SK-N-SH (cell line): ENCODE measurements around the gene ANKH. TPM values are rescaled to one million over a fixed set of nuclear protein-coding genes. Genes with fewer than 3 reads are reported as not detected.

Source experiments
- CTCF ChIA-PET: fragments of 300-600, 350-600 bp; formaldehyde crosslinking; extraction: SDS; loops from one replicate; lab custom pipeline; 2021; lab: Yijun Ruan, JAX
- POLR2A ChIA-PET: fragments of 350-600 bp; sonication (Branson Sonifier 250); formaldehyde crosslinking; extraction: SDS; loops from one replicate; lab custom pipeline; 2020; ENCODE audit warnings: antibody characterized with exemption, inconsistent platforms; lab: Yijun Ruan, JAX
- DNase-seq: peaks from one replicate; pipeline ENCODE4 v3.0.0; 2012
- H2AFZ ChIP-seq: fragments of 200-600 bp; sonication (generic); 2 replicates; pipeline ENCODE4 v1.8.1; 2016; ENCODE audit warnings: antibody characterized with exemption, mild to moderate bottlenecking, low read depth
- H3F3A ChIP-seq: fragments of 200-600 bp; sonication (generic); replicated peaks from 2 replicates; pipeline ENCODE3; 2016; ENCODE audit warnings: antibody characterized with exemption, mild to moderate bottlenecking; ENCODE audit not compliant: insufficient read depth
- H3K27ac ChIP-seq, 2 experiments: fragments of 200-500 bp in 1 of 2; fragments of 200-600 bp in 1 of 2; sonication (Bioruptor generic) in 1 of 2; sonication (generic), shearing (Covaris generic) in 1 of 2; 2 replicates each; pipeline versions ENCODE4 v1.5.1 to v1.6.1; 2014 to 2016; ENCODE audit warnings: low read depth in 2 of 2, inconsistent platforms in 1 of 2, low read length in 1 of 2, mild to moderate bottlenecking in 1 of 2, mixed read lengths in 1 of 2
- H3K27me3 ChIP-seq: fragments of 200-600 bp; sonication (generic), shearing (Covaris generic); 2 replicates; pipeline ENCODE4 v1.6.1; 2016; ENCODE audit warnings: mixed run types; ENCODE audit not compliant: insufficient read depth
- H3K36me3 ChIP-seq, 2 experiments: fragments of 200-500 bp in 1 of 2; fragments of 200-600 bp in 1 of 2; sonication (Bioruptor generic) in 1 of 2; sonication (generic) in 1 of 2; replicated peaks in 1 of 2; 2 replicates each; pipeline versions ENCODE3 to v1.5.1; 2014 to 2016; ENCODE audit warnings: low read length in 1 of 2, mild to moderate bottlenecking in 1 of 2; ENCODE audit not compliant: insufficient read depth in 2 of 2, control insufficient read depth in 1 of 2
- H3K4me1 ChIP-seq, 2 experiments: fragments of 200-500 bp in 1 of 2; fragments of 200-600 bp in 1 of 2; sonication (Bioruptor generic) in 1 of 2; sonication (generic), shearing (Covaris generic) in 1 of 2; 2 replicates each; pipeline versions ENCODE4 v1.5.1 to v1.6.1; 2014 to 2016; ENCODE audit warnings: low read depth in 1 of 2, low read length in 1 of 2, mixed run types in 1 of 2; ENCODE audit not compliant: insufficient read depth in 2 of 2, control insufficient read depth in 1 of 2
- H3K4me2 ChIP-seq: fragments of 200-600 bp; sonication (generic), shearing (Covaris generic); 2 replicates; pipeline ENCODE4 v1.6.1; 2017; ENCODE audit warnings: mixed run types
- H3K4me3 ChIP-seq, 2 experiments: fragments of 200-500 bp in 1 of 2; fragments of 200-600 bp in 1 of 2; sonication (Bioruptor generic) in 1 of 2; sonication (generic), shearing (Covaris generic) in 1 of 2; 2 replicates each; pipeline versions ENCODE4 v1.5.1 to v1.8.1; 2014 to 2016; ENCODE audit warnings: low read depth in 2 of 2, inconsistent platforms in 1 of 2, low read length in 1 of 2, mild to moderate bottlenecking in 1 of 2, mixed read lengths in 1 of 2, moderate library complexity in 1 of 2
- H3K79me2 ChIP-seq: fragments of 200-600 bp; sonication (generic); 2 replicates; pipeline ENCODE4 v1.8.1; 2017; ENCODE audit warnings: mild to moderate bottlenecking; ENCODE audit not compliant: insufficient read depth
- H3K9ac ChIP-seq: fragments of 200-600 bp; sonication (generic); 2 replicates; pipeline ENCODE4 v1.6.1; 2017; ENCODE audit warnings: mixed run types
- H3K9me2 ChIP-seq: fragments of 200-600 bp; sonication (generic); 2 replicates; pipeline ENCODE4 v1.6.1; 2017; ENCODE audit warnings: mixed run types
- H3K9me3 ChIP-seq: fragments of 200-600 bp; sonication (generic); 2 replicates; pipeline ENCODE4 v1.6.1; 2017; ENCODE audit warnings: mixed run types, mild to moderate bottlenecking, moderate library complexity
- H4K20me1 ChIP-seq: fragments of 200-600 bp; sonication (generic); 2 replicates; pipeline ENCODE4 v1.6.1; 2017; ENCODE audit warnings: mild to moderate bottlenecking, mixed run types; ENCODE audit not compliant: insufficient read depth
- CTCF ChIP-seq: fragments of 200-600 bp; sonication (generic); IDR thresholded peaks from 2 replicates; pipeline ENCODE4 v1.6.1; 2017; ENCODE audit warnings: antibody characterized with exemption, mild to moderate bottlenecking, moderate library complexity
- ELF1 ChIP-seq: IDR thresholded peaks from 2 replicates; pipeline ENCODE4 v1.4.0; 2012
- EP300 ChIP-seq, 2 experiments: IDR thresholded peaks; 2 replicates each; pipeline versions ENCODE4 v1.4.0 to v1.6.1; 2012; ENCODE audit warnings: borderline replicate concordance in 1 of 2, low read depth in 1 of 2, low read length in 1 of 2
- GABPA ChIP-seq: IDR thresholded peaks from 2 replicates; pipeline ENCODE4 v1.4.0; 2012; ENCODE audit warnings: low read depth, mild to moderate bottlenecking
- IRF3 ChIP-seq: fragments of 150-350 bp; IDR thresholded peaks from 2 replicates; pipeline ENCODE4 v1.6.1; 2016; ENCODE audit warnings: mild to moderate bottlenecking, low read depth, low read length
- MAX ChIP-seq: IDR thresholded peaks from 2 replicates; pipeline ENCODE4 v1.4.0; 2012; ENCODE audit warnings: low read depth
- NFIC ChIP-seq: IDR thresholded peaks from 2 replicates; pipeline ENCODE4 v1.4.0; 2012; ENCODE audit warnings: borderline replicate concordance
- NRF1 ChIP-seq: IDR thresholded peaks from 2 replicates; pipeline ENCODE4 v1.6.1; 2012; ENCODE audit warnings: low read depth, mild to moderate bottlenecking, low read length
- RAD21 ChIP-seq: IDR thresholded peaks from 2 replicates; pipeline ENCODE4 v1.6.1; 2012; ENCODE audit warnings: mild to moderate bottlenecking, low read length
- RXRA ChIP-seq: IDR thresholded peaks from 2 replicates; pipeline ENCODE4 v1.4.0; 2012; ENCODE audit warnings: low read depth, mild to moderate bottlenecking, borderline replicate concordance
- TCF12 ChIP-seq: IDR thresholded peaks from 2 replicates; pipeline ENCODE4 v1.4.0; 2012
- TEAD4 ChIP-seq: IDR thresholded peaks from 2 replicates; pipeline ENCODE4 v1.4.0; 2012; ENCODE audit warnings: mild to moderate bottlenecking, borderline replicate concordance; ENCODE audit not compliant: insufficient read depth
- USF1 ChIP-seq: IDR thresholded peaks from 2 replicates; pipeline ENCODE4 v1.4.0; 2012; ENCODE audit warnings: low read depth, borderline replicate concordance
- YY1 ChIP-seq: IDR thresholded peaks from 2 replicates; pipeline ENCODE4 v1.4.0; 2012; ENCODE audit warnings: low read depth, mild to moderate bottlenecking
- WGBS: methylation state at CpG from one replicate; pipeline ENCODE4 v1.1.6; 2017; ENCODE audit warnings: low lambda C conversion rate; 5-methylcytosine and 5-hydroxymethylcytosine counted together
- polyA plus RNA-seq, 3 experiments: library from polyadenylated mRNA; depleted of rRNA; stranded (reverse); fragments of >200 nt; gene quantifications; 2 replicates each; pipeline ENCODE4 v1.2.3, GENCODE V29; 2012

Gene ANKH
- polyA plus RNA-seq, 1 of the 3 experiments (the other 2 are of a cell fraction) = 22.0 TPM

GRCh38 chr5:14852779-14853178 is 18.8 kb downstream of the ANKH start:
- ChIA-PET CTCF (interaction anchor here (0.9 kb wide), 1 partner anchor 18 kb away, joined by 3 read pairs; the partner anchor contains the start of gene ANKH), POLR2A (no interaction called here)
- TF ChIP-seq USF1 = no peak
- no peak for TF ChIP-seq NRF1
- no peak for TF ChIP-seq ELF1
- no peak for TF ChIP-seq RAD21
- no peak for TF ChIP-seq YY1
- no peak for TF ChIP-seq TCF12
- TF ChIP-seq EP300 (IDR thresholded peaks at IDR 0.05; ENCODE audit: borderline replicate concordance in 1 of 2, low read depth in 1 of 2, low read length in 1 of 2) = no peak
- no peak for TF ChIP-seq IRF3
- TF ChIP-seq CTCF = no peak
- no peak for TF ChIP-seq GABPA
- TF ChIP-seq MAX = no peak
- no peak for TF ChIP-seq RXRA
- TF ChIP-seq TEAD4 = no peak
- TF ChIP-seq NFIC = no peak
- no peak overlapping the region for H3K27ac ChIP-seq
- H3F3A ChIP-seq = no peaks in the 10 kb centered on the region
- H3K9me3 ChIP-seq = no peaks in the 10 kb centered on the region
- 0 out of 2 replicates have a peak, but pooled peaks cover 8% of the 10 kb centered on the region for H4K20me1 ChIP-seq
- no peak overlapping the region for H3K4me2 ChIP-seq
- H3K27me3 ChIP-seq = no peaks in the 10 kb centered on the region
- peaks cover 16% of the 10 kb centered on the region for H3K79me2 ChIP-seq
- DNase-seq = no peak
- no peak overlapping the region for H3K9ac ChIP-seq
- 97% methylated on average over 6 of the region's 6 CpGs for WGBS
- H3K36me3 ChIP-seq = no peaks in the 10 kb centered on the region
- H3K4me3 ChIP-seq = no peak overlapping the region
- H3K4me1 ChIP-seq = peaks cover 0 to 17% of the 10 kb centered on the region in 2 experiments; a peak in 1 of 4 replicates
- H3K9me2 ChIP-seq = no peaks in the 10 kb centered on the region
- no peak overlapping the region for H2AFZ ChIP-seq

- Histone ChIP-seq H3K27me3 (no peaks in the 10 kb centered on the region), H3K4me1 (peaks cover 0 to 17% of the 10 kb centered on the region in 2 experiments; a peak in 1 of 4 replicates), H3K9me3 (no peaks in the 10 kb centered on the region), H3F3A (no peaks in the 10 kb centered on the region), H3K36me3 (no peaks in the 10 kb centered on the region), H3K9me2 (no peaks in the 10 kb centered on the region), H3K4me2 (no peak overlapping the region), H3K9ac (no peak overlapping the region), H2AFZ (no peak overlapping the region), H3K4me3 (no peak overlapping the region), H3K27ac (no peak overlapping the region), H3K79me2 (peaks cover 9% of the 10 kb centered on the region), H4K20me1 (0 out of 2 replicates have a peak, but pooled peaks cover 8% of the 10 kb centered on the region)
- ChIA-PET POLR2A (no interaction called here), CTCF (interaction anchor here (0.9 kb wide), 1 partner anchor 19 kb away, joined by 3 read pairs; the partner anchor contains the start of gene ANKH)
- no peak for TF ChIP-seq EP300 (IDR thresholded peaks at IDR 0.05; ENCODE audit: borderline replicate concordance in 1 of 2, low read depth in 1 of 2, low read length in 1 of 2)
- no peak for DNase-seq
Measured at GRCh38 chr5:14851999-14852526, 19.5 kb downstream of the ANKH start.
